Large intestine (tissue), 3 donors: Measurements from ENCODE around the gene HNRNPK. TPM values are rescaled to one million over a fixed set of nuclear protein-coding genes. Genes with fewer than 3 reads are reported as not detected.

Experiments used
- DNase-seq, 2 donors: peaks; one replicate each; pipeline versions ENCODE4 v3.0.0 to v3.0.0-alpha.2; 2013
- H3K27ac ChIP-seq: one replicate; pipeline ENCODE4 v1.5.1; 2013; ENCODE audit warnings: low read length
- H3K27me3 ChIP-seq: 2 replicates; pipeline ENCODE4 v1.6.1; 2013; ENCODE audit warnings: low read length; ENCODE audit not compliant: control insufficient read depth, insufficient read depth
- H3K36me3 ChIP-seq: 2 replicates; pipeline ENCODE4 v1.6.1; 2013; ENCODE audit warnings: low read length; ENCODE audit not compliant: control insufficient read depth, insufficient read depth
- H3K4me1 ChIP-seq: one replicate; pipeline ENCODE4 v1.6.1; 2013; ENCODE audit warnings: low read length; ENCODE audit not compliant: control insufficient read depth, insufficient read depth
- H3K4me3 ChIP-seq: one replicate; pipeline ENCODE4 v1.5.1; 2013; ENCODE audit warnings: low read length
- H3K9me3 ChIP-seq: one replicate; pipeline ENCODE4 v1.6.1; 2013; ENCODE audit warnings: mild to moderate bottlenecking, low read depth, low read length, moderate library complexity; ENCODE audit not compliant: control insufficient read depth
- WGBS: methylation state at CpG from one replicate; pipeline ENCODE4 v1.1.5; 2013; ENCODE audit warnings: low lambda C conversion rate; ENCODE audit not compliant: insufficient coverage; 5-methylcytosine and 5-hydroxymethylcytosine counted together
- polyA plus RNA-seq: library from polyadenylated mRNA; unstranded; fragments of 120-200 nt; gene quantifications from one replicate; pipeline ENCODE4 v1.2.1, GENCODE V29; 2013

The HNRNPK gene
- polyA plus RNA-seq, 1 donor: 574 TPM

GRCh38 chr9:83936523-83936922 is 43.5 kb downstream of the HNRNPK start:
- no CpG with 5 or more reads among the region's 6 CpGs for WGBS
- Histone ChIP-seq H3K4me3 (no peak overlapping the region), H3K27me3 (no peaks in the 10 kb centered on the region), H3K4me1 (no peaks in the 10 kb centered on the region), H3K9me3 (no peaks in the 10 kb centered on the region), H3K27ac (no peak overlapping the region), H3K36me3 (peaks cover 17% of the 10 kb centered on the region)
- no peak for DNase-seq

GRCh38 chr9:83935276-83935935 is 44.6 kb downstream of the HNRNPK start:
- Histone ChIP-seq H3K4me1 (no peaks in the 10 kb centered on the region), H3K36me3 (peaks cover 15% of the 10 kb centered on the region), H3K9me3 (no peaks in the 10 kb centered on the region), H3K4me3 (no peak overlapping the region), H3K27ac (no peak overlapping the region), H3K27me3 (no peaks in the 10 kb centered on the region)
- WGBS: no CpG with 5 or more reads among the region's 3 CpGs
- no peak for DNase-seq

GRCh38 chr9:83934569-83935275 is 45.3 kb downstream of the HNRNPK start:
- Histone ChIP-seq H3K9me3 (no peaks in the 10 kb centered on the region), H3K4me1 (no peaks in the 10 kb centered on the region), H3K4me3 (no peak overlapping the region), H3K36me3 (peaks cover 10% of the 10 kb centered on the region), H3K27me3 (no peaks in the 10 kb centered on the region), H3K27ac (no peak overlapping the region)
- DNase-seq: peak in 1 of 2 donors; percentile 12
- 100% methylated on average over 1 of the region's 5 CpGs for WGBS

- WGBS: no CpG with 5 or more reads among the region's 3 CpGs
- DNase-seq: peak; percentile 75 to 79
- no peaks in the 10 kb centered on the region for H3K9me3 ChIP-seq
- no peaks in the 10 kb centered on the region for H3K27me3 ChIP-seq
- H3K4me3 ChIP-seq: no peak overlapping the region
- no peaks in the 10 kb centered on the region for H3K4me1 ChIP-seq
- H3K27ac ChIP-seq: peak overlapping the region; percentile 57
- peaks cover 3% of the 10 kb centered on the region for H3K36me3 ChIP-seq
Observed at GRCh38 chr9:83933790-83934189, 46.2 kb downstream of the HNRNPK start.

- no peak overlapping the region for H3K27ac ChIP-seq
- 93% methylated on average over 2 of the region's 5 CpGs for WGBS
- H3K4me3 ChIP-seq: no peak overlapping the region
- H3K9me3 ChIP-seq: no peaks in the 10 kb centered on the region
- H3K27me3 ChIP-seq: no peaks in the 10 kb centered on the region
- H3K4me1 ChIP-seq: no peaks in the 10 kb centered on the region
- DNase-seq: no peak
- H3K36me3 ChIP-seq: no peaks in the 10 kb centered on the region
Observed at GRCh38 chr9:83932851-83933250, 47.2 kb downstream of the HNRNPK start.

GRCh38 chr9:83932011-83932410 is 48.0 kb downstream of the HNRNPK start:
- H3K27ac ChIP-seq: no peak overlapping the region
- no peak for DNase-seq
- no peaks in the 10 kb centered on the region for H3K27me3 ChIP-seq
- H3K4me1 ChIP-seq: no peaks in the 10 kb centered on the region
- H3K9me3 ChIP-seq: no peaks in the 10 kb centered on the region
- WGBS: no CpG with 5 or more reads among the region's 2 CpGs
- no peaks in the 10 kb centered on the region for H3K36me3 ChIP-seq
- no peak overlapping the region for H3K4me3 ChIP-seq

- Histone ChIP-seq H3K27me3 (no peaks in the 10 kb centered on the region), H3K9me3 (no peaks in the 10 kb centered on the region), H3K4me3 (no peak overlapping the region), H3K27ac (no peak overlapping the region), H3K36me3 (no peaks in the 10 kb centered on the region), H3K4me1 (no peaks in the 10 kb centered on the region)
- WGBS: no CpG with 5 or more reads among the region's 5 CpGs
- DNase-seq: no peak
Observed at GRCh38 chr9:83930881-83931280, 49.1 kb downstream of the HNRNPK start.

GRCh38 chr9:83927591-83927990 is 52.4 kb downstream of the HNRNPK start:
- H3K4me3 ChIP-seq: no peak overlapping the region
- no peak overlapping the region for H3K27ac ChIP-seq
- no CpG with 5 or more reads among the region's 1 CpG for WGBS

GRCh38 chr9:83920927-83921707 is 58.9 kb downstream of the HNRNPK start, which contains the start of gene KIF27:
Gene KIF27, minus strand, starts transcription at chr9:83921432. Its CDS starts 5,841 bp downstream, at chr9:83915591.
- H3K4me1 ChIP-seq: peaks cover 5% of the 10 kb centered on the region

More at GRCh38 chr9:83927591-83927990, 52.4 kb downstream of the HNRNPK start:
- no peak for DNase-seq
- Histone ChIP-seq H3K9me3 (no peaks in the 10 kb centered on the region), H3K27me3 (no peaks in the 10 kb centered on the region), H3K4me1 (no peaks in the 10 kb centered on the region), H3K36me3 (no peaks in the 10 kb centered on the region)

GRCh38 chr9:83920469-83920926 is 59.5 kb downstream of the HNRNPK start:
- peak overlapping the region; percentile 79 for H3K4me3 ChIP-seq
- H3K36me3 ChIP-seq: peaks cover 2% of the 10 kb centered on the region
- WGBS: 0% methylated on average over 1 of the region's 16 CpGs
- H3K4me1 ChIP-seq: peaks cover 5% of the 10 kb centered on the region
- no peaks in the 10 kb centered on the region for H3K9me3 ChIP-seq
- peak; percentile 51 to 85 for DNase-seq
- H3K27ac ChIP-seq: peak overlapping the region; percentile 94
- H3K27me3 ChIP-seq: no peaks in the 10 kb centered on the region

More at GRCh38 chr9:83920927-83921707, 58.9 kb downstream of the HNRNPK start, which contains the start of gene KIF27:
- no CpG with 5 or more reads among the region's 92 CpGs for WGBS
- Histone ChIP-seq H3K36me3 (peaks cover 2% of the 10 kb centered on the region), H3K27me3 (no peaks in the 10 kb centered on the region), H3K27ac (peak within 1 kb of the TSS; percentile 94), H3K4me3 (peak within 1 kb of the TSS; percentile 79), H3K9me3 (no peaks in the 10 kb centered on the region)
- peak; percentile 98 to 99 for DNase-seq
